HepG2 (cell line): Measurements from ENCODE around the gene BLVRB. TPM values are rescaled to one million over a fixed set of nuclear protein-coding genes. Genes with fewer than 3 reads are reported as not detected.
"Not testable (repeated sequence)": the region's sequence is repeated elsewhere in the genome, so short reads cannot be mapped to it uniquely, and the experiment has no call there.

Source experiments
- ATAC-seq: fragments of 200-7000 bp; cut with Tn5 transposase; 3 replicates; pipeline ENCODE4 v1.9.1; 2020; ENCODE audit warnings: mild to moderate bottlenecking, moderate library complexity
- BruUV-seq: library from RNA; stranded (reverse); fragments of 400-500 nt; replicated peaks from 2 replicates; lab custom pipeline; 2021; lab: Mats Ljungman, UMichigan
- CTCF ChIA-PET: fragments of 300-600 bp; formaldehyde crosslinking; extraction: SDS; loops from one replicate; lab custom pipeline; 2021; ENCODE audit warnings: low total read pairs, inconsistent platforms, low intra/inter-chr PET ratio; lab: Yijun Ruan, JAX
- POLR2A ChIA-PET: fragments of 350-600 bp; sonication (Branson Sonifier 250); formaldehyde crosslinking; loops from one replicate; lab custom pipeline; 2020; ENCODE audit warnings: antibody characterized with exemption, inconsistent platforms; lab: Yijun Ruan, JAX
- DNase-seq: peaks from one replicate; pipeline ENCODE4 v3.0.0-alpha.2; 2015; ENCODE audit warnings: low spot score
- FAIRE-seq: peaks from 3 replicates; lab custom pipeline; 2011; peaks lifted over from hg19 to GRCh38; lab: Jason Lieb, UNC
- H2AFZ ChIP-seq: one replicate; pipeline ENCODE4 v1.6.1; 2011; ENCODE audit warnings: low read length, inconsistent platforms
- H3K27ac ChIP-seq: fragments of 300-600 bp; 3 replicates; pipeline ENCODE4 v1.8.0; 2011; ENCODE audit warnings: mixed run types, mild to moderate bottlenecking, mixed read lengths, low read length, inconsistent platforms; ENCODE audit not compliant: insufficient read depth; ENCODE audit errors: extremely low read length
- H3K27me3 ChIP-seq, 2 experiments: fragments of 200-600 bp in 1 of 2; 2 replicates in 1 of 2; 3 replicates in 1 of 2; pipeline versions ENCODE4 v1.6.0 to v1.8.0; 2011; ENCODE audit warnings: low read length in 2 of 2, mild to moderate bottlenecking in 2 of 2, moderate library complexity in 2 of 2, inconsistent platforms in 1 of 2; ENCODE audit not compliant: insufficient read depth in 2 of 2, control insufficient read depth in 1 of 2
- H3K36me3 ChIP-seq, 2 experiments: fragments of 200-600 bp in 1 of 2; replicated peaks in 1 of 2; 2 replicates in 1 of 2; 3 replicates in 1 of 2; pipeline versions ENCODE4 v1.5.1 to v1.8.0; 2011; ENCODE audit warnings: low read length in 2 of 2, inconsistent platforms in 1 of 2; ENCODE audit not compliant: insufficient read depth in 2 of 2, control insufficient read depth in 1 of 2
- H3K4me1 ChIP-seq: 2 replicates; pipeline ENCODE4 v1.5.1; 2012; ENCODE audit warnings: low read length, inconsistent platforms; ENCODE audit not compliant: insufficient read depth
- H3K4me2 ChIP-seq: 2 replicates; pipeline ENCODE4 v1.6.0; 2011; ENCODE audit warnings: low read depth, low read length, inconsistent platforms
- H3K4me3 ChIP-seq, 3 experiments: fragments of 200-600 bp in 1 of 3; sonication (generic), shearing (Covaris generic) in 1 of 3; replicated peaks in 1 of 3; 2 replicates each; pipeline ENCODE4 v1.5.1; 2011 to 2016; ENCODE audit warnings: low read length in 3 of 3, inconsistent platforms in 2 of 3, low read depth in 2 of 3, mild to moderate bottlenecking in 2 of 3, control low read depth in 1 of 3, mixed read lengths in 1 of 3; ENCODE audit not compliant: insufficient read depth in 1 of 3
- H3K79me2 ChIP-seq: one replicate; pipeline ENCODE4 v1.6.1; 2011; ENCODE audit warnings: low read length, inconsistent platforms; ENCODE audit not compliant: insufficient read depth
- H3K9ac ChIP-seq: 2 replicates; pipeline ENCODE4 v1.6.0; 2011; ENCODE audit warnings: mild to moderate bottlenecking, low read depth, low read length, inconsistent platforms; ENCODE audit not compliant: insufficient read depth
- H3K9me3 ChIP-seq: 2 replicates; pipeline ENCODE4 v1.5.1; 2012; ENCODE audit warnings: mild to moderate bottlenecking, low read length
- H4K20me1 ChIP-seq: 2 replicates; pipeline ENCODE4 v1.6.0; 2011; ENCODE audit warnings: inconsistent platforms, mild to moderate bottlenecking, low read length, moderate library complexity; ENCODE audit not compliant: insufficient read depth
- CEBPB ChIP-seq: IDR thresholded peaks from 2 replicates; pipeline ENCODE4 v1.6.1; 2011; ENCODE audit warnings: low read depth, low read length, improper control_type of control experiment, borderline replicate concordance
- CEBPG ChIP-seq: IDR thresholded peaks from 2 replicates; pipeline ENCODE4 v1.6.1; 2016
- HNRNPK ChIP-seq: fragments of 200-400 bp; formaldehyde crosslinking; IDR thresholded peaks from 2 replicates; pipeline ENCODE4 v1.6.1; 2018; ENCODE audit warnings: low read length, low read depth, moderate library complexity, mild to moderate bottlenecking; ENCODE audit not compliant: poor library complexity, severe bottlenecking
- TEAD3 ChIP-seq: optimal IDR thresholded peaks from 2 replicates; pipeline ENCODE3; 2016; ENCODE audit warnings: borderline replicate concordance
- ZMYM3 ChIP-seq: sonication (generic); formaldehyde crosslinking; IDR thresholded peaks from 2 replicates; pipeline ENCODE4 v1.5.1; 2020; ENCODE audit warnings: mild to moderate bottlenecking, missing genetic modification reagents
- ZNF362 ChIP-seq: sonication (generic); formaldehyde crosslinking; IDR thresholded peaks from 2 replicates; pipeline ENCODE4 v1.4.0; 2020; ENCODE audit warnings: missing genetic modification reagents, mild to moderate bottlenecking, borderline replicate concordance
- WGBS: methylation state at CpG from one replicate; pipeline ENCODE4 v1.1.6; 2017; ENCODE audit warnings: low lambda C conversion rate; 5-methylcytosine and 5-hydroxymethylcytosine counted together
- in situ Hi-C: cut with HindIII; loops from 2 replicates; pipeline ENCODE4 v1.10.0; 2017; ENCODE audit warnings: low pct_unique_long_range_greater_than_20kb; ENCODE audit not compliant: extremely low pct_ligation_motif_present
- intact Hi-C: fragments of 100-400 bp; cut with micrococcal nuclease; formaldehyde crosslinking; loops from one replicate; pipeline ENCODE4 v1.10.0; 2022; ENCODE audit not compliant: unreplicated experiment
- polyA plus RNA-seq, 8 experiments: library from polyadenylated mRNA; depleted of rRNA in 3 of 8; stranded (reverse) in 7 of 8; unstranded in 1 of 8; fragments of >200 nt; fragmentation: Illumina TruSeq in 4 of 8; extraction: Trizol in 4 of 8; gene quantifications; 2 replicates each; pipeline versions ENCODE4 v1.2.1 to v1.2.3, GENCODE V29; 2011 to 2016; ENCODE audit warnings: low read depth in 4 of 8, missing spikeins in 1 of 8, mixed read lengths in 1 of 8; ENCODE audit not compliant: insufficient read depth in 1 of 8
- total RNA-seq, 5 experiments: library from RNA; depleted of rRNA; stranded (reverse); fragments of >200 nt; fragmentation: Illumina TruSeq; extraction: Trizol; gene quantifications; 2 replicates each; pipeline ENCODE4 v1.2.3, GENCODE V29; 2016; ENCODE audit warnings: low read depth in 1 of 5

The BLVRB gene
- total and polyA plus RNA-seq, 2 of the 13 experiments (the other 11 are each of a cell fraction or from before 2014, with no cell fraction given) = 25.9 to 51.4 TPM

- WGBS = 13% methylated on average over 12 of the region's 12 CpGs
- in situ Hi-C loops = not testable (repeated sequence)
Observed at GRCh38 chr19:40463587-40464037, 1.9 kb downstream of the BLVRB start.

More at GRCh38 chr19:40463587-40464037, 1.9 kb downstream of the BLVRB start:
- not testable (repeated sequence) for H3K9ac ChIP-seq, H2AFZ ChIP-seq, H4K20me1 ChIP-seq, H3K9me3 ChIP-seq, ATAC-seq, BruUV-seq, H3K79me2 ChIP-seq, H3K36me3 ChIP-seq, FAIRE-seq
- H3K4me2 ChIP-seq = peak overlapping the region; percentile 86
- DNase-seq = peak; percentile 40
- ChIA-PET CTCF (interaction anchor here (1.1 kb wide), 1 partner anchor 43 kb away, joined by 3 read pairs; no protein-coding TSS in a partner anchor), POLR2A (interaction anchor here (0.9 to 5.5 kb wide), 9 partner anchors 10 to 140 kb away, joined by 3 to 47 read pairs (median 10); partner anchors contain the start of genes C19orf47, PLD3, SERTAD1 and SERTAD3)
- peak overlapping the region; percentile 22 for H3K27ac ChIP-seq
- peaks cover 1 to 17% of the 10 kb centered on the region in 2 experiments; a peak in 3 of 5 replicates for H3K27me3 ChIP-seq
- H3K4me1 ChIP-seq = peaks cover 52% of the 10 kb centered on the region
- intact Hi-C loops = loop anchor here (1.0 to 10.0 kb wide), 3 partner anchors 19 to 61 kb away; partner anchors contain the start of gene SERTAD3
- TF ChIP-seq ZMYM3 (CRISPR knock-in tag) (0 out of 2 replicates have a peak, but pooled peaks have one; percentile 3), CEBPG (CRISPR knock-in tag) (peak; percentile 66), TEAD3 (peak; percentile 60), HNRNPK (peak; percentile 79), ZNF362 (peak; percentile 55; the same call in 1 of the 2 replicates), CEBPB (peak; percentile 62; the same call in 1 of the 2 replicates)
- 0 out of 6 replicates have a peak overlapping the region, but pooled peaks of 1 of the 3 experiments have one; percentile 75 for H3K4me3 ChIP-seq
